Measurements from ENCODE around the gene BRSK1. TPM values are rescaled to one million over a fixed set of nuclear protein-coding genes. Genes with fewer than 3 reads are reported as not detected.

Gene BRSK1
- total RNA-seq, 2 experiments from 2014 or later: 5.6 to 5.7 TPM

DNA sequence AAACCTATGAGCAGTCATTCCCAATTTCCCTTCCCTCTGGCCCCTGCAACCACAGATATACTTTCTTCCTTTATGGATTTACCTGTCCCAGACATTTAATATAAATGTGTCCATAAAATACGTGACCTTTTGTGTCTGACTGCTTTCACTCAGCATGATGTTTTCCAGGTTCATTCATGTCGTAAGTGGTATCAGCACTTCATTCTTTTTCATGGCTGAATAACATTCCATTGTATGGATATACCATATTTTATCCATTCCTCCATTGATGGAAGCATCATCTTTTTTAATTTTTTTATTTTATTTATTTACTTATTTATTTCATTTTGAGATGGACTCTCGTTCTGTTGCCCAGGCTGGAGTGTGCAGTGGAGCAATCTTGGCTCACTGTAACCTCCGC lies 17.0 kb upstream of the BRSK1 start:
- no peak for DNase-seq
- H3K9me3 Mint-ChIP-seq: peaks cover 7% of the 10 kb centered on the region
- ChIA-PET CTCF (no interaction called here), POLR2A (no interaction called here)
- no peak overlapping the region for H3K27ac Mint-ChIP-seq
- H3K27me3 Mint-ChIP-seq: no peaks in the 10 kb centered on the region
- H3K4me3 Mint-ChIP-seq: no peak overlapping the region
- H3K36me3 Mint-ChIP-seq (ENCODE audit: low read depth): peaks cover 20% of the 10 kb centered on the region
- peaks cover 4% of the 10 kb centered on the region for H3K4me1 Mint-ChIP-seq

DNA sequence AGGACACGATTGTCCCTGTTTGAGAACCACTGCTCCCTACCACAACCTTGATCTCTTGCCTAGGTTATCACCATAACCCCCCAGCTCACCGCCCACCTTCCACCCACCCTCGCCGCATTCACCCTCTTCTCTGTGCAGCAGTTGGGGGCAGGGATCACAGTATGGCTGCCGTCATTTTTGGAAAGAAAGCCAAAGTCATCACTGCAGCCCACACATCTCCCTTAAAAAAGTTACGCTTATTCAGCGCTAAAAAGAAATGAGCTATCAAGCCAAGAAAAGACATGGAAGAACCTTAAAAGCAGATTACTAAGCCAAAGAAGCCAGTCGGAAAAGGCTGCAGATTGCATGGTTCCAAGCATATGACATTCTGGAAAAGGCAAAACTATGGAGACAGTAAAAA lies 14.5 kb upstream of the BRSK1 start:
- Mint-ChIP-seq H3K9me3 (peaks cover 7% of the 10 kb centered on the region), H3K4me1 (peaks cover 4% of the 10 kb centered on the region), H3K27me3 (no peaks in the 10 kb centered on the region), H3K4me3 (no peak overlapping the region), H3K27ac (no peak overlapping the region), H3K36me3 (ENCODE audit: low read depth) (peaks cover 31% of the 10 kb centered on the region)
- CTCF ChIA-PET: no interaction called here
- POLR2A ChIA-PET: interaction anchor here (1.2 to 2.5 kb wide), 2 partner anchors 10 to 115 kb away, joined by 4 to 11 read pairs; partner anchors contain the start of genes PPP6R1 and TMEM238
- DNase-seq: no peak

DNA sequence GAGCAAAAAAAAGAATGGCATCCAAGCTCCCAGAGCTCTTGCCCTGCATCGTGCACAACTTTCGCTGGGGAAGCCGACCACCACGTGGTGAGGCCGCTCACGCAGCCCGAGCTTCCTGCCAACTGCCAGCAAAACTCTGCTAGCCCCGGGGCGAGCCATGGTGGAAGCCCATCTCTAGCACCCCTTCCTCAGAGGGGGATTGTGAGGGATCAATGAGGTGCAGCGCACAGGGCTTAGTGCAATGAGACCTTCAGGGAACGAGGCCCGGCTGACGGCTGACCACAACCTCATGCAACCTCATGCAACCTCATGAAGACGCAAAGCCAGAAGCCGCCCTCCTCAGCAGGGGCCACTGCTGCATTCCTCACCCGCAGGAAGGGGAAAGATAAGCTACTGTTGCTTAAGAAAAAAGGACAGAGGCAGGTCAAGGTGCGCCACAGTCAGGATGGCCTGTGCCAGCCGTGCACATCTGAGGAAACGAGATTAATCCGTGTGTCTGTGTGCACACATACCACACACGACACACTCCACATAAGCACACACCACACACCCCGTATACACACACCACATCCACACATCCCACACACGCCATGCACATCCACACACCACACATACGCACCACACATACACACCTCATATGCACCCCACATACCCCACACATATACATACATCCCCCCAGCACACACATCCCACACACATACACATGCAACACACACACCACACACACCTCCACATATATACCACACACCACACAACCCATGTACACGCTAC lies 13.4 kb upstream of the BRSK1 start:
- peaks cover 7% of the 10 kb centered on the region for H3K9me3 Mint-ChIP-seq
- peaks cover 7% of the 10 kb centered on the region for H3K4me1 Mint-ChIP-seq
- H3K36me3 Mint-ChIP-seq (ENCODE audit: low read depth): peaks cover 34% of the 10 kb centered on the region
- no peak overlapping the region for H3K4me3 Mint-ChIP-seq
- no peaks in the 10 kb centered on the region for H3K27me3 Mint-ChIP-seq
- ChIA-PET POLR2A (interaction anchor here (1.1 to 2.5 kb wide), 2 partner anchors 11 to 31 kb away, joined by 3 to 11 read pairs; partner anchors contain the start of gene PPP6R1), CTCF (no interaction called here)
- no peak for DNase-seq
- no peak overlapping the region for H3K27ac Mint-ChIP-seq

DNA sequence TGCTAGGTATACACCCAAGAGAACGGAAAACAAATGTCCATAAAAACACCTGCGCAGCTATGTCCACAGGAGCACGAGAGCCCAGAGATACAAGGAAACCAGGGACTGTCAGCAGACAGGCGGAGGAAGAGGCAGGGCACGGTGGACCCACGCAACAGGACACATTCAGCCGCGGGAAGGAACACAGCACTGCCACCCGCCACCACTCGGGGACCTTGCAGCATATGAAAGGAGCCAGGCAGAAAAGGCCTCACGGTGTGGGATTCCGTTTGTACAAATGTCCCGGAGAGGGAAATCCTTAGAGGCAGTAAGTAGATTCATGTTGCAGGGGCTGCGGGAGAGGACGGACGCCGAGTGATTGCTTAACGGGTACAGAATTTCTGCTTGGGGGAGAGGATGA lies 11.7 kb upstream of the BRSK1 start:
- DNase-seq: no peak
- Mint-ChIP-seq H3K36me3 (ENCODE audit: low read depth) (peaks cover 32% of the 10 kb centered on the region), H3K27ac (no peak overlapping the region), H3K27me3 (no peaks in the 10 kb centered on the region), H3K4me1 (peaks cover 16% of the 10 kb centered on the region), H3K9me3 (no peaks in the 10 kb centered on the region), H3K4me3 (no peak overlapping the region)
- CTCF ChIA-PET: no interaction called here
- POLR2A ChIA-PET: interaction anchor here (2.0 kb wide), 1 partner anchor 13 kb away, joined by 6 read pairs; the partner anchor contains the start of gene PPP6R1

DNA sequence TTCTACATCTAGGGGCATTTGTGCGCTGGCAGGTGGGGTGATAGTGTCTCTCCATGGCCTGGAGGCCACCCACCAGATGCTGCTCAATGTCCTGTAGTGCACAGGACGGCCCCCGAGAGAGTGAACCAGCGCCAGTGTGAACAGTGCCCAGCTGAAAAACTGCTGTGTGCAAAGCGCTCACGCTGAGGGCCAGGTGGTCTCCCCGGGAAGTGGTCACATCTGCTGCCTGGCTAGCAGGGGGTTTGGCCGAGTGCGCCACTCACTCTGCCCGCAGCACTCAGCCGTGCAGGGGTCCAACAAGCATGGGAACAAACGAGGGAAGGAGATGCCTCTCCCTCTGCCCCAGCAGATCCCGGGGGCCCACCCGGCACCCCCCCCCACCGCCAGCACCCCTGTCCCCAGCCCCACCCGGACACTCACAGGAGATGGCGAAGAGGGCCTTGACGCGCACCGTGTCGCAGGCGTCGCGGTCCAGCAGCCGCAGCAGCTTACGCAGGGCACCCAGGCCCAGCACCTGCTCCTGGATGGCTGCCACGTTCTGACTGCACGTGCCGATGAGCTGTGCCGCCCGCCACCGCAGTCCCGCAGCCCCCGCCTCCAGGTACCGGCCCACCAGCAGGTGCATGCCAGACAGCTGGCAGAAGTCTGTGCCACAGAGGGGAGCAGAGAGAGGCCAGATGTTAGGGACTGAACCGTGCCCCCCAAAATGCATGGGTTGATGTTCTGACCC lies 9.7 kb upstream of the BRSK1 start:
- H3K27ac Mint-ChIP-seq: no peak overlapping the region
- no peaks in the 10 kb centered on the region for H3K27me3 Mint-ChIP-seq
- ChIA-PET CTCF (no interaction called here), POLR2A (interaction anchor here (6.9 kb wide), 1 partner anchor 14 kb away, joined by 81 read pairs; the partner anchor contains the start of gene PPP6R1)
- H3K4me3 Mint-ChIP-seq: no peak overlapping the region
- peaks cover 32% of the 10 kb centered on the region for H3K36me3 Mint-ChIP-seq (ENCODE audit: low read depth)
- H3K9me3 Mint-ChIP-seq: no peaks in the 10 kb centered on the region
- peaks cover 29% of the 10 kb centered on the region for H3K4me1 Mint-ChIP-seq
- DNase-seq: no peak

DNA sequence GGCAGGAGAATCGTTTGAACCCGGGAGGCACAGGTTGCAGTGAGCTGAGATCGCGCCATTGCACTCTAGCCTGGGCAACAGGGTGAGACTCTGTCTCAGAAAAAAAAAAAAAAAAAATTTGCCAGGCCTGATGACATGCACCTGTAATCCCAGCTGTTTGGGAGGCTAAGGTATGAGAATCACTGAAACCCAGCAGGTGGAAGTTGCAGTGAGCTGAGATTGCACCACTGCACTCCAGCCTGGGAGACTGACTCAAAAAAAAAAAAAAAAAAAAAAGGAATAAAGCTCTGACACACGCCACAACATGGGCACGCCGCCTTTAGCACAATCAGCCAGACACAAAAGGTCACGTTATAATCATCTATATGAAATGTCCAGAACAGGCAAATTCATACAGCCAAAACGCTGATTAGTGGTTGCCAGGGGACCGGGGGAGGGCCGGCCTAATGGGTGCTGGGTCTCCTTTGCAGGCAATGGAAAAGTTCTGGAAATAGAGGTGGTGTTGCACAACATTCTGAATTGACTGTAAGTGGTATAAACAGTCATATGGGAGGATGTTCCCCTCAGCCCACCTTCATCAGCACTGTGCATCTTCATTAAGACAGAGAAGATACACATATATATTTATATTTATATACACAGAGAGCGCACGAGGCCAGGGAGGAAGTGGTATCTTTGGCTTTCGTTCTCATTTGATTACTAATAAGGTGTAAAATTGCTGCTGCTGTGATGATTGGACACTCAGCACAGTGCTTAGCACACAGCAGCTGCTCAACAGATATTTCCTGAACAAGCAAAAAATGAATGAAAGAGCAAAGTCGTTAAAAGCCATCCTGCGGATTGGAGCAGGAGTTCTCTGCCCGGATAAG lies 7.7 kb upstream of the BRSK1 start:
- peak overlapping the region; percentile 59 for H3K4me3 Mint-ChIP-seq
- CTCF ChIA-PET: interaction anchor here (0.7 to 3.0 kb wide), 4 partner anchors 16 to 26 kb away, joined by 3 to 13 read pairs (median 11); no protein-coding TSS in a partner anchor
- no peaks in the 10 kb centered on the region for H3K27me3 Mint-ChIP-seq
- peaks cover 47% of the 10 kb centered on the region for H3K4me1 Mint-ChIP-seq
- POLR2A ChIA-PET: interaction anchor here (2.1 to 6.9 kb wide), 4 partner anchors 16 to 158 kb away, joined by 8 to 96 read pairs (median 44); partner anchors contain the start of genes PPP1R12C, PPP6R1 and UBE2S
- peak overlapping the region; percentile 97 for H3K27ac Mint-ChIP-seq
- DNase-seq: peak; percentile 49
- H3K9me3 Mint-ChIP-seq: no peaks in the 10 kb centered on the region
- H3K36me3 Mint-ChIP-seq (ENCODE audit: low read depth): peaks cover 29% of the 10 kb centered on the region

DNA sequence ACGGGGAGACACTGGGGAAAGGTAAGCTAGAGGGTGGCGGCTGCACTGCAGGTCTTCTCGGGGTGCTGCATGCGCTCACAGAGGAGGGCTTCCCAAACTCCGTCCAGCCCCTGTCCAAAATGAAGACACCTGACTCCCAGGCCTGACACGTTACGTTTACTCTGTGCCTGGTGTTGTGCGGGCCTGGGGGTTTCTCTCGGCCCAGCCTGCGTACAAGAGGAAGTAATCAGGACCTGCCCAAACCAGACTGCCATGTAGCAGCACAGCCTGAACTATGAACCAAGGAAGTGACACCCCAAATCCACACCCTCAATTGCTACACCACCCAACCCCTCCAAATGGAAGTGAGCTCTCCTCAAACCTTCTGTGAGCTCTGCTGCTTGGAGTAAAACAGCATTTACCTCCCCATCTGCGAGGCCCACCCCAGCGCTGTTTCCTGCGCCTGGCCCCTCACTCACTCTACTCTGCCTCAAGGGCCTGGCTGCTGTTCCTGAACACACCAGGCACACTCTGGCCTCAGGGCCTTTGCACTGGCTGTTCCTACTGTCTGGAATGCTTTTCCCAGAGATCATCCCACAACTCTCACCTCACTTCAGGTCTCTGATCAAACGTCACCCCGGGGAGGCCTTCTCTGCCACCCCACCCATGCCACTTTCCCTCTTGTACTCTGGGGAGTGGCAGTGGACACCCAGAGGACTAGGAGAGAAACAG lies 6.9 kb upstream of the BRSK1 start:
- Mint-ChIP-seq H3K4me1 (peaks cover 51% of the 10 kb centered on the region), H3K27ac (peak overlapping the region; percentile 97), H3K9me3 (no peaks in the 10 kb centered on the region), H3K36me3 (ENCODE audit: low read depth) (peaks cover 28% of the 10 kb centered on the region), H3K27me3 (no peaks in the 10 kb centered on the region), H3K4me3 (peak overlapping the region; percentile 59)
- peak; percentile 31 for DNase-seq
- POLR2A ChIA-PET: interaction anchor here (0.9 to 6.9 kb wide), 5 partner anchors 15 to 159 kb away, joined by 3 to 96 read pairs (median 8); partner anchors contain the start of genes PPP1R12C, PPP6R1 and UBE2S
- CTCF ChIA-PET: interaction anchor here (1.4 to 3.0 kb wide), 5 partner anchors 15 to 190 kb away, joined by 3 to 13 read pairs (median 9); no protein-coding TSS in a partner anchor

DNA sequence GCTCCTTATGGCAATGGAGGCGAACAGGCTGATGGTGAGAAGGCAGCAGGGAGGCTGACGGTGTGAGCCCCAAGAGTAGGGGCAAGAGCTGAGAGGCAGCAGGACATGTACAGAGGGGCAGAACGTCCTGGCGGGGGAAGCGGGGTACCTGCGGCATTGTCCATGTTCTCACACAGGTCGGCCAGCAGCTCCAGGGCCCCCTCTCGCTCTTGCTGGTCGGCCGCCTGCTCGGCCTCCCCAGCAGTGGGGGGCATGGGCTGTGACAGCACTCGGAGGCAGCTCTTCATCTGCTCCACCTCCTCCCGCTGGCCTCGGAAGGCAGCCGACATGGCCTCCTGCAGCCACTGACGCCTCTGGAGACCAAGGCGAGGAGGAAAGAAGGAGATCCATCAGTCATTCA lies 6.3 kb upstream of the BRSK1 start:
- ChIA-PET CTCF (interaction anchor here (1.2 to 3.0 kb wide), 6 partner anchors 15 to 190 kb away, joined by 3 to 13 read pairs (median 7); no protein-coding TSS in a partner anchor), POLR2A (interaction anchor here (0.9 to 6.9 kb wide), 5 partner anchors 16 to 160 kb away, joined by 3 to 96 read pairs (median 8); partner anchors contain the start of genes PPP1R12C, PPP6R1 and UBE2S)
- H3K27ac Mint-ChIP-seq: peak overlapping the region; percentile 97
- H3K4me3 Mint-ChIP-seq: peak overlapping the region; percentile 59
- H3K27me3 Mint-ChIP-seq: no peaks in the 10 kb centered on the region
- peaks cover 51% of the 10 kb centered on the region for H3K4me1 Mint-ChIP-seq
- no peak for DNase-seq
- peaks cover 22% of the 10 kb centered on the region for H3K36me3 Mint-ChIP-seq (ENCODE audit: low read depth)
- no peaks in the 10 kb centered on the region for H3K9me3 Mint-ChIP-seq

DNA sequence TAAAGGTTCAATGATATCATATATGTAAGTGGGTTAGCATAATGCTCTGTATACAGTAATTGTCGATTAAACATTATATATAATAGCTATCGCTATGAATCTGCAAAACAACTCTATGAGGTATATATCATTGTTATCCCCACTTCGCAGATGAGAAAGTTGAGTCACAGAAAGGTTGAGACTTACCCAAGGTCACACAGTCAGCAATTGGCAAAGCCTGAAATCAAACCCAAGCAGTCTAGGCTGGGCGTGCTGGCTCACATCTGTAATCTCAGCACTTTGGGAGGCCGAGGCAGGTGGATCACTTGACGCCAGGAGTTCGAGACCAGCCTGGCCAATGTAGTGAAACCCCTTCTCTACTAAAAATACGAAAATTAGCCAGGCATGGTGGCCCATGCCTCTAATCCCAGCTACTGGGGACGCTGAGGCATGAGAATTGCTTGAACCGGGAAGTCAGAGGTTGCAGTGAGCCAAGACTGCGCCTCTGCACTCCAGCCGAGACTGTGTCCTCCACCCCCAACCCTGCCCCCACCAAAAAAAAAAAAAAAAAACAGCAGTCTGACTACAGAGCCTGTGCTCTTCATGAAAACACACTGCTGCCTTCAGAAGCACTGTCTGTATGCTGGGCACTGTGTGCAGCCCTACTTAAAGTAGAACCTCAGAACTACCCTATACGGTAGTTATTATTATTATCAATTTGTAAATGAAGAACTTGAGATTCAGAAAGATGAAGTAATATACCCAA lies 5.2 kb upstream of the BRSK1 start:
- H3K36me3 Mint-ChIP-seq (ENCODE audit: low read depth): peaks cover 18% of the 10 kb centered on the region
- H3K27ac Mint-ChIP-seq: peak overlapping the region; percentile 97
- no peaks in the 10 kb centered on the region for H3K9me3 Mint-ChIP-seq
- peaks cover 56% of the 10 kb centered on the region for H3K4me1 Mint-ChIP-seq
- ChIA-PET POLR2A (interaction anchor here (1.0 to 6.9 kb wide), 7 partner anchors 19 to 321 kb away, joined by 3 to 96 read pairs (median 15); partner anchors contain the start of genes FIZ1, KMT5C, PPP1R12C and PPP6R1), CTCF (interaction anchor here (0.9 to 3.0 kb wide), 7 partner anchors 14 to 189 kb away, joined by 3 to 13 read pairs (median 5); no protein-coding TSS in a partner anchor)
- H3K4me3 Mint-ChIP-seq: peak overlapping the region; percentile 100
- H3K27me3 Mint-ChIP-seq: peaks cover 7% of the 10 kb centered on the region
- no peak for DNase-seq

DNA sequence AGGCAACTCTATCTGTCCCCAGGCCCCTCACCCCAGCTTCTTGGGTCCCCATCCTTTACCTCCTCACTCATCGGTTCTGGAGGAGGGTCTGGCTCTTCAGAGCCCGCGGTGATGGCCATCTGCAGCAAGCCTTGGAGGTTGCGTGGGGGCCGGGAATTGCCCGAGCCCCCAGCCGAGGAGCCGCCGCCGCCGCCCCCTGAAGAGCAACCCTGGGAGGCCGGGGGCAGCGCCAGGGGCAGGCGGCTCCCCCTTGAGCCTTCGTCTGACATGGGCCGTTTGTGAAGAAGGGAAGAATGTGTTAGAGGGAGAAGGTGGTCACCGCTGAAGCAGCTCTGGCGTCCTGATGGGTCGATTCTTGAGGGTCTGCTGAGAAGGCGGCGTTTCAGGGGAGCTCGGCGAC lies 4.5 kb upstream of the BRSK1 start:
- POLR2A ChIA-PET: interaction anchor here (1.0 to 6.9 kb wide), 8 partner anchors 20 to 320 kb away, joined by 3 to 96 read pairs (median 12); partner anchors contain the start of genes FIZ1, KMT5C, PPP1R12C and PPP6R1
- Mint-ChIP-seq H3K36me3 (ENCODE audit: low read depth) (peaks cover 16% of the 10 kb centered on the region), H3K9me3 (no peaks in the 10 kb centered on the region), H3K27me3 (peaks cover 8% of the 10 kb centered on the region), H3K4me3 (peak overlapping the region; percentile 100), H3K27ac (peak overlapping the region; percentile 97), H3K4me1 (peaks cover 58% of the 10 kb centered on the region)
- no peak for DNase-seq
- CTCF ChIA-PET: interaction anchor here (0.9 to 2.9 kb wide), 2 partner anchors 12 to 23 kb away, joined by 3 to 18 read pairs; no protein-coding TSS in a partner anchor

Data from activated CD4-positive, alpha-beta memory T cell treated with anti-CD3 and anti-CD28 coated beads, Interleukin-2, amount 10 ng/mL, durations not matched to agents 7 days and 5 days (primary cell).